HG03432 (cell line): ENCODE data around the gene COG4.
"Not testable (repeated sequence)": the region's sequence is repeated elsewhere in the genome, so short reads cannot be mapped to it uniquely, and the experiment has no call there.

Experiments used
- ATAC-seq: cut with Tn5 transposase; IDR thresholded peaks from one replicate; pipeline ENCODE4 v1.9.1; 2021; ENCODE audit warnings: mild to moderate bottlenecking, moderate library complexity; ENCODE audit not compliant: unreplicated experiment

Gene COG4

DNA sequence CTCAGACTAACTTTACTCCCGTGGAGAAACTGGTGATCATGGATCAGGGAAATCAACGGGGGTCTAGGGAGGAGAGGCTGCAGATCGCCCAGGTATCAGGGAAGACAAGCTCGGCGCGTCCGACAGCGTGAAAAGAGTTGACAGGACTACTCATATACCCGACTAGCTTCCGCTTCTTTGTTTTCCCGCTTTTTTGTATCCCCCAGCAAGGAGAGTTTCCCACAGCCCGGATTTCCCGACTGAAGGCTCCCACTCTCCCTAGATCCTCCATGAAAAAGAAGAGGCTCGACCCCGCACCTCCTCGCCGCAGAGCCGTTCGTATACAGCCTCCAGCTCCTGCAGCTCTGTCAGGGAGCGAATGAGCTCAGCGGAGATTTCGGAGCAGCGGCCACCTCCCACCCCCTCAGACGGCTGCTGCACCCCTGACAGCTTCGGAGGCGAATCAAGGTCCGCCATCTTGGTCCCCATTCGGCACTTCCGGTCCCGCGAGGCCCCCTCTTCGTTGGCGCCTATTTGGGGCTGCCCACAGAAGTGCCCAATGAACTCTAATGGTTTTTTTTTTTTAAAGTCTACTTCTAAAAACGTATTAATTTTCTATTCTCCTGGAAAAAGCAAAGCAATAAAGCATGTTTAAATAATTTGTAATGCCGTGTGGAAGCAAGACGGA, at the start of gene COG4:
COG4 (minus strand) TSS at position 479 of the 667 bp plus-strand sequence; CDS start at position 468, 11 bp downstream.
- ATAC-seq: peak; percentile 74

DNA sequence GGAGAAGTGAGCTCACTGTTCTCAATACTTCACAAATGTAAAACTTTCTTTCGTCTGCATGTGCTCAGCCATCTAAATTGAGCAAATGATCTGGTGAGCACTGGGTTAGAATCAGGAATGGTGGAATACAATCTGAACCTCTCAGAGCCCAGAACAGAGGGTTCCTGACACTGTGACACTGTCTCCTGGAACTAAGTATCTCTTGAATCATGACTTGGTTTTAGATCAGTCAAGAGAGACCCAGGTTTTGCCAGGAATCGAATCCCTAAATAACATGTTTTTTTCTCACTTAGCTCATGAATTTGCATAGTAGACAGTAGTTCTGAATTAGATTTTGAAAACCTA, 49.5 kb upstream of the COG4 start:
- ATAC-seq: no peak

DNA sequence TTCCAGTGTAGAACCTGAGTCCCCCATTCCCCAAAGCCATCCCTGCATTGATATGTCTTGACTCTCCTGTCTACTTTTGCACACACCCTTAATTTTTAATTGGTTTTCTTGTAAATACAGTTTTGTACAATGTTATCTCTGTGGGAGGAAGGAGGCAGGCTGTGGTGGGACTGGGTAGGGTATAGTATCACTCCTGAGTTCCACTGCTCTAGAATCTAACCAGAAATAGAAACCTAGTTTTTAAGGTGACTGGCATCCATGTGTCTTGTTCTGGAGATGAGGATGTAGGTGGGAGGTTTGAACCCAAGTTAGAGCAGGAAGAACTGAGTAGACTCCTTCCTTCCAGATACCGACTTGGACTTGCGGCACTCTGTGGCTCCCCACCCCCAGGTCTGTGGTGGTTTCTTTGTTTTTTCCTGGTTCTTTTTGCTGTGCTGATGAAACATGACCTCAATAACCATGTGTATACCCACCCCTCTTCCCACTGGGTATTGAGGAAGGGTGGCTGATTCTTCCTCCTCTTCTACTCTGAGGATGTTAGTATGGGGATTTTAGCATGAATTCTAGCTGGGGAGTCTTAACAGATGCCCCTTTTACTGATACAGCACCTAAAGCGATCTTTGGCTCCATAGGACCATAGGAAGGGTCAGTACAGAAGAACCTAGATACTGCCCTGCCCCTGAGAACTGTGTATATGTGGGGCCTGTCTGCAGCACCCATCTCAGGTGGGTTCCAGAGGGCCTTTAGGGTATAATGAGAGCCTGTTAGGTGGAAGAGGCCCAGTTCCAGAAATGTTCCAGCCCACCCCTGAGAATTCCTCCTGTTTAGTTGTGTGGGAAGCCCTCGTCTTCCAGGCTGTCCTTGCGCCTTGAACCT, 48.9 kb upstream of the COG4 start:
- ATAC-seq: no peak

DNA sequence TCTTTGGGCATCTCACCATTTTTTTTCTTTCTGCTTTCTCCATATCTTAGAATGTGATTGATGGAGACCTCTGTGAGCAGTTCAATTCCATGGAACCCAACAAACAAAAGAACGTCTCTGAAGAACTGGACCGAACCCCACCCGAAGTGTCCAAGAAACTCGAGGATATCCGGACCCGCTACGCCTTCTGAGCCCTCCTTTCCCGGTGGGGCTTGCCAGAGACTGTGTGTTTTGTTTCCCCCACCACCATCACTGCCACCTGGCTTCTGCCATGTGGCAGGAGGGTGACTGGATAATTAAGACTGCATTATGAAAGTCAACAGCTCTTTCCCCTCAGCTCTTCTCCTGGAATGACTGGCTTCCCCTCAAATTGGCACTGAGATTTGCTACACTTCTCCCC, 48.3 kb upstream of the COG4 start:
- ATAC-seq: no peak

DNA sequence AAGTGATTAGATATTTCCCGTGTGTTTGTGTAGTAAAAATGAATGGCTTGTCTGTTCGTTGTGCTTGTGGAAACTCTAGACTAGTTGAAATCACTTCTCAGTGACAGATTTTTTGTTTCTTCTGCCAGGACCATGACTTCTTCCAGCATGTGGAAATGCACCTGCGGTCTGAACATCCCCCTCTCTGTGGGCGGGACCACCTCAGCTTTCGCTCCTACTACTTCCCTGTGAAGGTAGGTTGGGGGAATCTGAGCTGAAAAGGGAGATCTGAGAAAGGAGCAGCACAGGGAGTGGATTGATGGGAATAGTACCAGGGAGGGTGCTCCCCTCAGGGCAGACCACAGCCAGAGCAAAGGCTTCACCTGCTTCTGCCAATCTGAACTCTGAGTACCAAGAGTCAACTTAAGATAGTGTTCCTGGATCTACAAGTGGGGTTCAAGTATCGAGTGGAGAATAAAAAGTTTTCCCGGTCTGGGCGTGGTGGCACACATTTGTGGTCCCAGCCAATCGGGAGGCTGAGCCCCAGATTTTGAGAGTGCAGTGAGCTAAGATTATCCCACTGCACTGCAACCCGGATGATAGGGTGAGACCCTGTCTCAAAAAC, 47.7 kb upstream of the COG4 start:
- no peak for ATAC-seq

DNA sequence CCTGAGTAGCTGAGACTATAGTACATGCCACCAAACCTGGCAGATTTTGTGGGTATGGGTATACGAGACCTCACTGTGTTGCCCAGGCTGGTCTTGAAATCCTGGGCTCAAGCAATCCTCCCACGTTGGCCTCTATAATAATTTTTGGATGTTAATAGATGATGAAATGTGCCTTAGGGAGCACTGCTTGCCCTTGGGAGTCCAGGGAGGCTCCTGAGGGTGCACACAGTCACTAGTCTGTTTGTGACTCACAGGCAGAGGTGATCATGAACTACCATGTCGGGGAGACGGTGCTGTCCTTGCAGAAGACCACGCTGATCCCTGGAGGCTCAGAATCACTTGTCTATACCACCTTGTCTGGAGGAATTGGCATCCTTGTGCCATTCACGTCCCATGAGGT, 46.4 kb upstream of the COG4 start:
- no peak for ATAC-seq

DNA sequence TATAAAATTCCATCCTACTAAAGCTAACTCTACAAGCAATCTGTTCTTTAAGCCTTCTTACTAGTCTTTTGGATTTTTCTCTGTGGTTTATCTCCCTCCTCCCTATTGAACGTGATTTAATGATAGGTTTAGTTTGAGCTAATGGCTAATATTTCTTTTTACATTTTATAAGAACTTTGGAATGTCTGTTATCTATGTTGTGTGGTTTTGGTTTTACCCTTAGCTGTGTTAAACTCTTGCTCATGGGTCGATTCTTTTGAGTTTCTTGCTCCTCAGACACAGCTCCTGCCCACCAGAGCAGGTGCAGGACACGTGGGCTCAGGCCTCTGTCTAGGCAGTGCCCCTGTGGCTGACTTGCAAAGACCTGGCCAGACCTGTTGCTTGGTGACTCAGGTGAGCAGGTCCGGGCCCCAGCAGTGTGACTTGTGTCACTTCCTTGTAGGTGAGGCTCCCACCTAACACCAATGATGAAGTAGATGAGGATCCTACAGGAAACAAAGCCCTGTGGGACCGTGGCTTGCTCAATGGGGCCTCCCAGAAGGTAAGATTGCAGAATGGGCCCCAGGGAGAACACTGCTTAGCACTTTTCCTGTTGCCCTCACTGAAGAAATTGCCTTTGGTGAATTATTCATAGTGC, 45.4 kb upstream of the COG4 start:
- ATAC-seq: no peak

DNA sequence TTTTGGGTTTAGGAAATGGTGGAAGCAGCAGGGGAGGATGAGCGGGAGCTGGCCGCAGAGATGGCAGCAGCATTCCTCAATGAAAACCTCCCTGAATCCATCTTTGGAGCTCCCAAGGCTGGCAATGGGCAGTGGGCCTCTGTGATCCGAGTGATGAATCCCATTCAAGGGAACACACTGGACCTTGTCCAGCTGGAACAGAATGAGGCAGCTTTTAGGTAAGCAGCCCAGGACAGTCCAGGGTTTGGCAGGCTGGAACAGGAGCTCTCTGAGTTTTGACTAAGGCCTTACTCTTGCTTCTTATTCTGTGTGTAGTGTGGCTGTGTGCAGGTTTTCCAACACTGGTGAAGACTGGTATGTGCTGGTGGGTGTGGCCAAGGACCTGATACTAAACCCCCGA, 41.7 kb upstream of the COG4 start:
- no peak for ATAC-seq

DNA sequence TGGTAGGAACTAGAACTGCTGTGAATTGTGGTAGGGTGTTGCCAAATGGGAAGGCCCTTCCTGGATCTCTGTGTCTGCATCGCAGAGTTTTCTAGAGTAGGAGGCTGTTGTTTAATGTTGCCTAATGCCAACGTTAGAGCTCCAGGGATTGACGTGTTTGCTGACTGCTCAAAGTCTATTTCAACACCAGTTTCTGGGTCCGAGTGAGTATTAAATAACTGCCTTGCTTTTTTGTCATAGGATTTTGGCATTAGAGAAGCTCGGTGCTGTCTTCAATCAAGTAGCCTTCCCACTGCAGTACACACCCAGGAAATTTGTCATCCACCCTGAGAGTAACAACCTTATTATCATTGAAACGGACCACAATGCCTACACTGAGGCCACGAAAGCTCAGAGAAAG, 40.3 kb upstream of the COG4 start:
- no peak for ATAC-seq

DNA sequence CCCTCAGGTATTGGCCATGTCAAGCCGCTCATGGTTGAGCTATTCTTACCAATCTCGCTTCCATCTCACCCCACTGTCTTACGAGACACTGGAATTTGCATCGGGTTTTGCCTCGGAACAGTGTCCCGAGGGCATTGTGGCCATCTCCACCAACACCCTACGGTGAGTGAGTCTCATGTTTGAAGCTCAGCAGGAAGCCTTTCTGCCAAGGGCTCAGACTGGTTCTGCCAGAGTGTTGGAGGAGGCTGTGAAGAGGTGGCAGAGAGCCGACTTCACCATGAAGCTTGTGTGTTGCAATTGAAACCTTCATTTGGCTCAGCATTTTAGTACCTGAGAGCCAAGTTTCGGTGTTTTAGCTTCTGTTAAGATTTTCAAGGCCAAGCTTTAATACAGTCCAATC, 38.3 kb upstream of the COG4 start:
- no peak for ATAC-seq

DNA sequence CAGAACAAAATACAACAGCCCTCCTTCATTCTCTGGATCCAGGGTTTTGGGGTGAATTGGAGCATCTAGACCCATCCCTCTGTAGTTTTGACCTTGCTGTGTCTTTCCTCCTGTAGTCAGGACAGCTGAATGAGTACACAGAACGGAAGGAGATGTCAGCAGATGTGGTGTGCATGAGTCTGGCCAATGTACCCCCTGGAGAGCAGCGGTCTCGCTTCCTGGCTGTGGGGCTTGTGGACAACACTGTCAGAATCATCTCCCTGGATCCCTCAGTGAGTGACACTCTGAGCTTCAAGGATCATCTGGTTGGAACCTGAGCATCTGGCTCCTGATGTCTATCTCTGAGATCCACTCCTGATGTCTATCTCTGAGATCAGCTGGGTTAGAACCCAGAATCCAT, 32.7 kb upstream of the COG4 start:
- ATAC-seq: no peak

DNA sequence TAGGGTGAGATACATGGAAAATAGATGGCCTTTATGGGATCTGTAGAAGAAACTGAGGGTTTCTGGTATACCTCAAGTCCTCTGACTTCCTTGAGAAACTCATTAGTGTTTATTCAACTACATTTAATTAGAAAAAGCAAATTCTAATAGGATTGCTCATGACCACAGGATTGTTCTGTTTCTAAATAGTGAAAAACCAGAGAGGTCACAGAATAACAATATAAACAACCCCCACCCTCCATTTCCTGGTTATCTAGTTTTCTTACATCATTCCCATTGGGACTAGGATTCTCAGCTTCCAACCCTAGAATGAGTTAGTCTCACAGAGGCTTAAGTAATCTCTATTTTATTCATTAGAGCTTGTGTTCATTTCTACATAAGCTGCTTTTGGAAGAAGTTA, 30.3 kb upstream of the COG4 start:
- no peak for ATAC-seq

DNA sequence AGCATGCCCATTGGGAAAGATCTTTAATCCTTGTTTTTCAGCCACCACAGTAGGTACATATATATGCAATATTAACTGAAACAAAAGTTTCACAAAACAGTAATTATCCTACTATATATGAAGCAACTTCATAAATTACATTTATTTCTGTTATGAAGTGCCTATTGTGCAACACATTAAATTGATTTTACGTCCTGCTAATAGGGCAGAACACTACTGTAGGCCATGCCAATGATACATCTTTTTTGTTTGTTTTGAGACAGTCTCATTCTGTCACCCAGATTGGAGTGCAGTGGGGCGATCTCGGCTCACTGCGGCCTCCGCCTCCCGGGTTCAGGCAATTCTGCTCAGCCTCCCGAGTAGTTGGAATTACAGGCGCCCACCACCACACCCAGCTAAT, 29.3 kb upstream of the COG4 start:
- no peak for ATAC-seq

DNA sequence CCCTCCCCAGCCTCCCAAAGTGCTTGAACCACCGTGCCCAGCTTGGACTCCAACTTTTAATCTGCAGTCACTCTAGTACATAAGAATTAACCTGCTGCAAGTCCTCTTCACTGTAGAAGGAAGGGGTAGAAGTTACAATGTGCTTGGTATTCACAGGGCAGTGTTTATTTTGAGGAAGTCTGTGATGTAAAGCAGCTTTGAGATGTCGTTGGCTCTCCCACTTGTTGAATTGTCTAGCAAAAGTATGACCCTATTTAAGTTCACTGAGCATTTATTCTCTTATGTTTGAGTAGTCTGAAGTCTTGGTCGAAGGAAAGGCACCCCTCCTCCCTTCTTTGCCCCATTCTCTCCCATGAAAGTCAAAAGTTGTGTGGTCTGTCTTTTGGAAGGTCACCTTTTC, 28.4 kb upstream of the COG4 start:
- ATAC-seq: no peak

DNA sequence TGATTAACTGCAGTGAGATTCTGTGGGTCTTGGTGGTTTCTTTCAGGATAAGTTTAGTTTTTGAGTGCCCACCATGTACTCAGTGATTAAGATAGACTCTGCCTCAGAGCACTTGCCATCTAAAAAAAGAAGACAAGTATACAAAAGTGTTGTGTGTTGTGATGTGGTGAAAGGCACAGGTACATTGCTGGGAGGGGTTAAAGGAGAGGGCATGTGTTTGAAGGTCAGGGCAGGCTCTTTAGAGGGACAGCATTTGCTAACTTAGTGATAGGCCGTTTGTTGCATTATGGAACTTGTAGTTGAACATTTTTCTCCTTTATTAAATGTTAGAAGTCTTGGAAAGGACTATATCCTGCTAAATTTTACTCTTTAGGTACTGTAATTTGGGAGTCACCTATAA, 26.7 kb upstream of the COG4 start:
- no peak for ATAC-seq

DNA sequence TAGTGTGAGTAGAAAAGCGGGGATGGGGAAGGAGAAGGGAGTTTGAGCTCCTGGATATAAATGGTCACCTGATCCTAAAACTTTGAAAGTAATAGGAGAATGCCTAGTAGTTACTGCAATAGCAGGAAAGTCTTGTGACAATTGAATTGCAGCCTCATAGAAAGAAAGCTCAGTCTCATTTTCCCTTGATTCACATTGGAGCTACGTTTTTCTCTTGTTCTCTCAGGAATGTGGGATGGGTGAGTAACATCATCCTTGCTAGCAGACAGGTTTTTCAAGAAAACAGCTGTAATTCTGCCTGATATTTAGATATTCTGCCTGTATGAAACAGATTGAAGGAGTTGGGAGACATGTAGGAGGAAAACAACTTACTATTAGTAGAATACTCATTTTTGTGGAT, 25.6 kb upstream of the COG4 start:
- no peak for ATAC-seq

DNA sequence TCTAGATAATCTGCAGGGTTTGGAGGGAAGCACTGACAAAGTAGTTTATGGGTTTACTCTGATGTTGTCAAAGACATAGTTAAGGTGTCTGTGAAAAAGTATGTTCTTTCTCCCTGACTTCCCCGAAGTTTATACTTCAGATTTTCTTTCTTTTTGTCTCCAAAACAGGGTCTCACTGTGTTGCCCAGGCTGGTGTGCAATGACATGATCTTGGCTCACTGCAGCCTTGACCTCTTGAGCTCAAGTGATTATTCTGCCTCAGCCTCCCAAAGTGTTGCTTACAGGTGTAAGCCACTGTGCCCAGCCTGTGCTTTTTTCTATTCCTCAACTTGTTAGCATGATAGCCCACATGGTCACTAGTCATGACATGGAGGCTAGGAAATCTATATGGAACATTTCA, 21.2 kb upstream of the COG4 start:
- ATAC-seq: no peak

DNA sequence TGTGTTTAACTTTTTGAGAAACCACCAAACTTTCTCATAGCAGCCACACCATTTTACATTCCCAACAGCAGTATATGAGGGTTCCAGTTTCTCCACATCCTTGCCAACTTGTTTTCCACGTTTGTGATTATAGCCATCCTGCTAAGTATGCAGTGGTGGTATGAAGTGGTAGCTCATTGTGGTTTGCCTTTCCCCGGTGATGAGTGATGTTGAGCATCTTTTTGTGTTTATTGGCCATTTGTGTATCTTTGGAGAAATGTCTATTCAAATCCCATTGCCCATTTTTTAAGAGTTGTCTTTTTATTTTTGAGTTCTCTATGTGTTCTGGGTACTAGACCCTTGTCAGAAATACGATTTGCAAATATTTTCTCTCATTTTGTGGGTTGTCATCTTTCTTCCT, 17.6 kb upstream of the COG4 start:
- no peak for ATAC-seq

DNA sequence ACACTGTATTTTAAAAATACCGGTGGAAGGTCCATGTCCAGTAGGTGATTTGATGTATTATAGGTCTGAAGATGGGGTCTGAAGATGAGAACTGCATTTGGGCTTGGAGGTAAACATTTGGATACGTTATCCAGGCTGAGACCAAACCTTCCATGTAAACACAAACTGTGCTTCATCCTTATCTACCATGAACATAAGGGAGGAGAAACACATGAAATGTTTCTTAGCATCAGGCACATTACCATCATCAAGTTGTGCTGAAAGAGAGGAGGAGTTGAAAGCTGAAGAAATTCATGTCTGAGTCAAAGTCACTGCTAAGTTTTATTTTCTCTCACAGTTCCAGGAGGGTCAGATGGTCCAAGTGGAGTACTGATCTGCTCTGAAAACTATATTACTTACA, 11.6 kb upstream of the COG4 start:
- no peak for ATAC-seq

DNA sequence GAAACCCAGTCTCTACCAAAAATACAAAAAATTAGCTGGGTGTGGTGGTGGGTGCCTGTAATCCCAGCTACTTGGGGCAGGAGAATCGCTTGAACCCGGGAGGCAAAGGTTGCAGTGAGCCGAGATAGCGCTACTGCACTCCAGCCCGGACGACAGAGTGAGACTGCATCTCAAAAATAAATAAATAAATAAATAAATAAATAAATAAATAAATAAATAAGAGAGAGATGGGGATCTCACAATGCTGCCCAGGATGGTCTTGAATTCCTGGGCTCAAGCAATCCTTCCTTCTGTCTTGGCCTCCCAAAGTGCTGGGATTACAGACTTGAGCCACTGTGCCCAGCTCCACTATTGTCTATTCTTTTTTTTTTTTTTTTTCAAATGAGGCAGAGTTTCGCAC, 6.6 kb upstream of the COG4 start:
- not testable (repeated sequence) for ATAC-seq

DNA sequence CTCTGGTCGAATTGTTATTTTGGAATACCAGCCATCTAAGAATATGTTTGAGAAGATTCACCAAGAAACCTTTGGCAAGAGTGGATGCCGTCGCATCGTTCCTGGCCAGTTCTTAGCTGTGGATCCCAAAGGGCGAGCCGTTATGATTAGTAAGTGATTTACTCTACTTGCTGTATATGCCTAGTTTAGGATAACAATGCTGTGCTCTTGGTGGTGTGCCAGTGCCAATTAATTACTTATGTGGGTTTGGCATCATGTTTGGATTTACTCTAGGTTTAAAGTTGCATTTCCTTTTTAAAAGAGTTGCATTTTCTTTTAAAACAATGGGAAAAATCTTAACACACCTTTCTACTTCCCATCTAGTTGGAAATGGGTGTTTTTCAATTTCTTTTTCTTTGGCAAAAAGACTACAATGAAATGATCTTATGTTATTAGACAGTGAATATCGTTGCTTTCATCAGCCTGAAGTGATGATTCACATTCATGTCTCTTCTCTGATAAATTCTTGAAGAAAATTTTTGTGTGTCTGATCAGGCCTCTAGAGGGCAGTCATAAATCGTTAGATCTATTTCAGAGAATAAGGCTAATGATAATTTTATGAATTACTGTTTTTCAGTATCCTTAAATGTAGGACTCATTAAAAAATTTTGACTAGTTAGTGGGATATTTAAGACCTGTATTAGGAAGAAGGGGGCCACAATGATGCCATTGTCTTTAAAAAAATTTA, 5.9 kb upstream of the COG4 start:
- no peak for ATAC-seq
